T-helper 1 cell (primary cell): ENCODE measurements around the gene SMPD3.

Experiments
- DNase-seq, 5 donors: peaks; one replicate each; pipeline ENCODE4 v3.0.0-alpha.2; 2012 to 2020

The SMPD3 gene

GRCh38 chr16:68433316-68433715, 15.0 kb downstream of the SMPD3 start:
- no peak for DNase-seq

GRCh38 chr16:68432701-68433100, 15.6 kb downstream of the SMPD3 start:
- DNase-seq: no peak

- no peak for DNase-seq
Measured at GRCh38 chr16:68429076-68429854, 19.0 kb downstream of the SMPD3 start.

- no peak for DNase-seq
Measured at GRCh38 chr16:68427649-68428303, 20.5 kb downstream of the SMPD3 start.

- DNase-seq: no peak
Measured at GRCh38 chr16:68426347-68426652, 22.0 kb downstream of the SMPD3 start.

- no peak for DNase-seq
Measured at GRCh38 chr16:68425498-68426346, 22.6 kb downstream of the SMPD3 start.

- no peak for DNase-seq
Measured at GRCh38 chr16:68423771-68424170, 24.5 kb downstream of the SMPD3 start.

- DNase-seq: no peak
Measured at GRCh38 chr16:68422396-68422960, 25.8 kb downstream of the SMPD3 start.

- no peak for DNase-seq
Measured at GRCh38 chr16:68421076-68421475, 27.2 kb downstream of the SMPD3 start.

- DNase-seq: no peak
Measured at GRCh38 chr16:68420366-68420942, 27.9 kb downstream of the SMPD3 start.

GRCh38 chr16:68417711-68418301, 30.5 kb downstream of the SMPD3 start:
- peak; percentile 44 to 90 (median 60) for DNase-seq

GRCh38 chr16:68416057-68417046, 32.0 kb downstream of the SMPD3 start:
- no peak for DNase-seq

GRCh38 chr16:68414581-68414980, 33.7 kb downstream of the SMPD3 start:
- DNase-seq: no peak

- DNase-seq: no peak
Measured at GRCh38 chr16:68412061-68412460, 36.2 kb downstream of the SMPD3 start.

- no peak for DNase-seq
Measured at GRCh38 chr16:68411086-68411485, 37.2 kb downstream of the SMPD3 start.

GRCh38 chr16:68408967-68409366, 39.3 kb downstream of the SMPD3 start:
- DNase-seq: no peak

GRCh38 chr16:68408428-68408827, 39.9 kb downstream of the SMPD3 start:
- no peak for DNase-seq

GRCh38 chr16:68406458-68407152, 41.7 kb downstream of the SMPD3 start:
- no peak for DNase-seq

GRCh38 chr16:68404736-68405345, 43.5 kb downstream of the SMPD3 start:
- no peak for DNase-seq

- no peak for DNase-seq
Measured at GRCh38 chr16:68403704-68404103, 44.6 kb downstream of the SMPD3 start.
